ENCODE results near the gene CAVIN2.

Gene CAVIN2

GRCh38 chr2:191885098-191885497 lies 38.2 kb upstream of the CAVIN2 start:
- H3K4me2 ChIP-seq (ENCODE audit: low read depth, low read length, poor library complexity, severe bottlenecking): no peak overlapping the region
- H3K9me3 ChIP-seq (ENCODE audit: insufficient read depth, low read depth, low read length): no peaks in the 10 kb centered on the region
- TF ChIP-seq EZH2phosphoT487 (IDR thresholded peaks at IDR 0.05; ENCODE audit: borderline replicate concordance) (no peak), CTCF (conservative IDR thresholded peaks at IDR 0.05; ENCODE audit: low read length) (no peak)

GRCh38 chr2:191881982-191882816 lies 35.3 kb upstream of the CAVIN2 start:
- Histone ChIP-seq H3K4me3 (ENCODE audit: low read length, poor library complexity, severe bottlenecking) (no peak overlapping the region), H3K36me3 (ENCODE audit: insufficient read depth, low read length) (no peaks in the 10 kb centered on the region), H3K9me2 (replicated peaks; ENCODE audit: low read depth, low read length) (no peaks in the 10 kb centered on the region), H2AFZ (ENCODE audit: low read length) (no peak overlapping the region), H3K9ac (ENCODE audit: low read depth, low read length, poor library complexity, severe bottlenecking) (no peak overlapping the region), H3K4me2 (ENCODE audit: low read depth, low read length, poor library complexity, severe bottlenecking) (no peak overlapping the region), H3K4me1 (ENCODE audit: insufficient read depth, low read length, poor library complexity, severe bottlenecking) (no peaks in the 10 kb centered on the region), H3K9me3 (ENCODE audit: insufficient read depth, low read depth, low read length) (no peaks in the 10 kb centered on the region), H4K20me1 (ENCODE audit: insufficient read depth, low read length, poor library complexity, severe bottlenecking) (no peaks in the 10 kb centered on the region), H3K27me3 (ENCODE audit: insufficient read depth, low read length, poor library complexity, severe bottlenecking) (no peaks in the 10 kb centered on the region), H3K79me2 (ENCODE audit: insufficient read depth, low read length) (no peaks in the 10 kb centered on the region), H3F3A (ENCODE audit: low read depth) (no peaks in the 10 kb centered on the region)
- no peak for TF ChIP-seq EZH2phosphoT487 (IDR thresholded peaks at IDR 0.05; ENCODE audit: borderline replicate concordance)
- no peak for TF ChIP-seq CTCF (conservative IDR thresholded peaks at IDR 0.05; ENCODE audit: low read length)

More at GRCh38 chr2:191885098-191885497, 38.2 kb upstream of the CAVIN2 start:
- Histone ChIP-seq H3K36me3 (ENCODE audit: insufficient read depth, low read length) (no peaks in the 10 kb centered on the region), H4K20me1 (ENCODE audit: insufficient read depth, low read length, poor library complexity, severe bottlenecking) (no peaks in the 10 kb centered on the region), H2AFZ (ENCODE audit: low read length) (no peak overlapping the region), H3K9ac (ENCODE audit: low read depth, low read length, poor library complexity, severe bottlenecking) (no peak overlapping the region), H3K4me3 (ENCODE audit: low read length, poor library complexity, severe bottlenecking) (no peak overlapping the region), H3K4me1 (ENCODE audit: insufficient read depth, low read length, poor library complexity, severe bottlenecking) (no peaks in the 10 kb centered on the region), H3K79me2 (ENCODE audit: insufficient read depth, low read length) (no peaks in the 10 kb centered on the region), H3K9me2 (replicated peaks; ENCODE audit: low read depth, low read length) (no peaks in the 10 kb centered on the region), H3F3A (ENCODE audit: low read depth) (no peaks in the 10 kb centered on the region), H3K27me3 (ENCODE audit: insufficient read depth, low read length, poor library complexity, severe bottlenecking) (no peaks in the 10 kb centered on the region)

- TF ChIP-seq CTCF (conservative IDR thresholded peaks at IDR 0.05; ENCODE audit: low read length) (no peak), EZH2phosphoT487 (IDR thresholded peaks at IDR 0.05; ENCODE audit: borderline replicate concordance) (no peak)
- no peaks in the 10 kb centered on the region for H3K9me3 ChIP-seq (ENCODE audit: insufficient read depth, low read depth, low read length)
- no peaks in the 10 kb centered on the region for H3K27me3 ChIP-seq (ENCODE audit: insufficient read depth, low read length, poor library complexity, severe bottlenecking)
- H3K9me2 ChIP-seq (replicated peaks; ENCODE audit: low read depth, low read length): no peaks in the 10 kb centered on the region
- no peak overlapping the region for H3K9ac ChIP-seq (ENCODE audit: low read depth, low read length, poor library complexity, severe bottlenecking)
- H3K4me1 ChIP-seq (ENCODE audit: insufficient read depth, low read length, poor library complexity, severe bottlenecking): no peaks in the 10 kb centered on the region
- H3K4me2 ChIP-seq (ENCODE audit: low read depth, low read length, poor library complexity, severe bottlenecking): no peak overlapping the region
- H2AFZ ChIP-seq (ENCODE audit: low read length): no peak overlapping the region
- no peaks in the 10 kb centered on the region for H3K79me2 ChIP-seq (ENCODE audit: insufficient read depth, low read length)
- no peaks in the 10 kb centered on the region for H4K20me1 ChIP-seq (ENCODE audit: insufficient read depth, low read length, poor library complexity, severe bottlenecking)
- H3K4me3 ChIP-seq (ENCODE audit: low read length, poor library complexity, severe bottlenecking): no peak overlapping the region
- H3K36me3 ChIP-seq (ENCODE audit: insufficient read depth, low read length): no peaks in the 10 kb centered on the region
- no peaks in the 10 kb centered on the region for H3F3A ChIP-seq (ENCODE audit: low read depth)
Measured at GRCh38 chr2:191878548-191879279, 31.8 kb upstream of the CAVIN2 start.
